Upper lobe of right lung (tissue), 1 donor: ENCODE measurements around the gene COL15A1. TPM values are rescaled to one million over a fixed set of nuclear protein-coding genes. Genes with fewer than 3 reads are reported as not detected.
A peak's percentile ranks its signal among the peaks of the same experiment; 100 is the strongest.

Experiments used
- ATAC-seq: fragments of 200-7000 bp; cut with Tn5 transposase; one replicate; pipeline ENCODE4 v1.9.1; 2020; ENCODE audit warnings: mild to moderate bottlenecking, moderate library complexity
- DNase-seq: peaks from one replicate; pipeline ENCODE4 v3.0.0-alpha.2; 2020
- H3K27ac ChIP-seq: fragments of 200-600 bp; one replicate; pipeline ENCODE4 v1.8.0; 2022
- H3K27me3 ChIP-seq: fragments of 200-600 bp; one replicate; pipeline ENCODE4 v1.8.0; 2022; ENCODE audit warnings: mild to moderate bottlenecking
- H3K36me3 ChIP-seq: fragments of 200-600 bp; one replicate; pipeline ENCODE4 v1.8.0; 2022
- H3K4me1 ChIP-seq: fragments of 200-600 bp; one replicate; pipeline ENCODE4 v1.8.0; 2022
- H3K4me3 ChIP-seq: fragments of 200-600 bp; one replicate; pipeline ENCODE4 v1.8.0; 2022; ENCODE audit warnings: mild to moderate bottlenecking
- H3K9me3 ChIP-seq: fragments of 200-600 bp; one replicate; pipeline ENCODE4 v1.8.0; 2022
- intact Hi-C: fragments of 100-400 bp; cut with DNase I; formaldehyde crosslinking; loops from one replicate; pipeline ENCODE4 v1.11.0; 2022
- total RNA-seq: library from RNA; stranded (reverse); fragmentation: NEBNext Ultra II Directional; extraction: Animal tissue kit (Norgen Biotek cat#: 25700); gene quantifications from one replicate; pipeline ENCODE4 v1.2.1, GENCODE V29; 2021
- TF ChIP-seq, protein P1 (sequence below): fragments of 200-600 bp; IDR thresholded peaks from one replicate; pipeline ENCODE4 v1.8.0; 2022; ENCODE audit warnings: antibody characterized with exemption
- donor health status: DM: no; HTN: yes; CAD: no; lungs with severe emphysema.

The COL15A1 gene
- total RNA-seq, 1 donor from 2014 or later, result 8.0 TPM

DNA sequence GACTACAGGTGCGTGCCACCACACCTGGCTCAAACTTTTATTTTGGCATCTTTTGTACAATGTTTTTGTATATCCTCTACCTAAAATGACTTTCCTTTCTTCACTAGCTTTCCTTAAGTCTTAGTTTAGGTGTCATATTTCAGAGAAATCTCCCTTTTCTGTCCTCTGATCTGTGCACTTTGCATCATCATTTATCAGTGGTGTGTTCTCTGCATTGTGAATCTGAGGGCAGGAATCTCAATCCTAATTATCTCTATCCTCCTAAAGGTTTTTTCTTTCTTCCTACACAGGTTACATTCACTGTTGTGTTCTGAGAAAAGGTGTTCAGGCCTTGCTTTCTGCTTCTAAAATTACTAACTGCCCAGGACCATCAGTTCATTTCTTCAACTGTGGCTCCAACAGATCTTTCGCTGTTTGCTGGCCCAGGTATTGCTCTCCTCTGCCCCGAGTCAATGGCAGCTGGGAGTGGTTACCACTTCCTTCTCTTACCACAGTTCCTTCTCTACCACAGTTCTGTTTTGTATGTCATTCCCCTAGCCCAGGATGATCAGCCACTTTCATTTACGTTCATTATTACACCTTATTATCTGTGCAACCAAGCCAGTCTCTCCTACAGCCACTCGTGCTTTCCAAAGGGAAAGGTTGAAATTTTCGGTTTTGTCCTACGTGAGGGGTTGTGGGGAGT is 175.2 kb downstream of the COL15A1 start:
- Histone ChIP-seq H3K36me3 (no peaks in the 10 kb centered on the region), H3K4me1 (peaks cover 45% of the 10 kb centered on the region), H3K27me3 (no peaks in the 10 kb centered on the region), H3K27ac (no peak overlapping the region), H3K9me3 (no peaks in the 10 kb centered on the region), H3K4me3 (no peak overlapping the region)
- ATAC-seq (peak; percentile 89), DNase-seq (no peak)
- intact Hi-C loops, result no loop called here
- TF ChIP-seq, protein P1, sequence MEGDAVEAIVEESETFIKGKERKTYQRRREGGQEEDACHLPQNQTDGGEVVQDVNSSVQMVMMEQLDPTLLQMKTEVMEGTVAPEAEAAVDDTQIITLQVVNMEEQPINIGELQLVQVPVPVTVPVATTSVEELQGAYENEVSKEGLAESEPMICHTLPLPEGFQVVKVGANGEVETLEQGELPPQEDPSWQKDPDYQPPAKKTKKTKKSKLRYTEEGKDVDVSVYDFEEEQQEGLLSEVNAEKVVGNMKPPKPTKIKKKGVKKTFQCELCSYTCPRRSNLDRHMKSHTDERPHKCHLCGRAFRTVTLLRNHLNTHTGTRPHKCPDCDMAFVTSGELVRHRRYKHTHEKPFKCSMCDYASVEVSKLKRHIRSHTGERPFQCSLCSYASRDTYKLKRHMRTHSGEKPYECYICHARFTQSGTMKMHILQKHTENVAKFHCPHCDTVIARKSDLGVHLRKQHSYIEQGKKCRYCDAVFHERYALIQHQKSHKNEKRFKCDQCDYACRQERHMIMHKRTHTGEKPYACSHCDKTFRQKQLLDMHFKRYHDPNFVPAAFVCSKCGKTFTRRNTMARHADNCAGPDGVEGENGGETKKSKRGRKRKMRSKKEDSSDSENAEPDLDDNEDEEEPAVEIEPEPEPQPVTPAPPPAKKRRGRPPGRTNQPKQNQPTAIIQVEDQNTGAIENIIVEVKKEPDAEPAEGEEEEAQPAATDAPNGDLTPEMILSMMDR, result no peak

DNA sequence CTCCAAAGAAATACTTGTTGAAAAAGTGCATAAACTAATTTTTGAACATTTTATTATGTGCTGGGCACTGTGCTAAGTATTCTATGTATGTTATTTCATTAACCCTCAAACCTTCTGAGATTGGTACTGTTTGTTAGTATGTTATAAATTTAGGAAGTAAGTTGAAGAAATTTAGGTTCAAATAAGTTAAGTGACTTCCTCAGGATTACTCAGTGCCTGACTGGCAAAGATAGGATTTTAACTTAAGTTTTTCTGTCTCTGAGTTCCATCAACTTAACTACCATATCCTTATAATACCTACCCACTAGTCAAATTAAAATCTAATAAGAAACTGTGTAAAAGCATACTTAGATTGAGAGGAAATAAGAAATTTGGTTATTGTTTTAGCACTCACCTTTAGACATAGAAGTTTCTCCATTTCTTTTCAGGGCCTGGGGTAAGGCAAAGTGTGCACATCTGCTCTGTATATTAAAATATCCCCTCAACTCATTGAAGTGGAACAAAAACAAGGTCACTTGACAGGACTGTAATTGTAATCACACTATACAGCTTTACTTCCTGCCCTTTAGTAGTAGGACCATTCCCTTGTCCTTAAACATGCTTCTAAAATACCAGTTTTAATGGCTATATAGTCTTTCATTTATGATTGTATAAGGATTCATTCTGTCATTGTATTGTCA is 176.4 kb downstream of the COL15A1 start:
- Histone ChIP-seq H3K27ac (no peak overlapping the region), H3K9me3 (no peaks in the 10 kb centered on the region), H3K36me3 (no peaks in the 10 kb centered on the region), H3K27me3 (no peaks in the 10 kb centered on the region), H3K4me1 (peaks cover 44% of the 10 kb centered on the region), H3K4me3 (no peak overlapping the region)
- no peak for ATAC-seq
- intact Hi-C loops, result no loop called here
- DNase-seq, result no peak
- TF ChIP-seq, protein P1, result no peak

Other genes with a start within 250 kb of the COL15A1 start
- 0.84 TPM for gene GABBR2, start 235.0 kb upstream of the COL15A1 start, total RNA-seq
- gene ANKS6, start 147.4 kb upstream of the COL15A1 start, total RNA-seq, result 26.7 TPM
- gene GALNT12, start 136.2 kb upstream of the COL15A1 start, total RNA-seq, result 28.3 TPM
- gene TGFBR1, start 161.2 kb downstream of the COL15A1 start, total RNA-seq, result 72.0 TPM